Left ventricle myocardium inferior (tissue), 1 donor: ENCODE results near the gene PRKCB. TPM values are rescaled to one million over a fixed set of nuclear protein-coding genes. Genes with fewer than 3 reads are reported as not detected.

Experiments
- DNase-seq: peaks from one replicate; pipeline ENCODE4 v3.0.0-alpha.2; 2020
- H3K27ac ChIP-seq: fragments of 200-600 bp; replicated peaks from 2 replicates; pipeline ENCODE4 v1.8.0; 2021
- H3K27me3 ChIP-seq: fragments of 200-600 bp; 2 replicates; pipeline ENCODE4 v1.8.0; 2021; ENCODE audit warnings: low read depth
- H3K36me3 ChIP-seq: fragments of 200-600 bp; 2 replicates; pipeline ENCODE4 v1.8.0; 2021
- H3K4me1 ChIP-seq: fragments of 200-600 bp; 2 replicates; pipeline ENCODE4 v1.8.0; 2021
- H3K4me3 ChIP-seq: fragments of 200-600 bp; 2 replicates; pipeline ENCODE4 v1.8.0; 2021; ENCODE audit warnings: mild to moderate bottlenecking, moderate library complexity
- H3K9me3 ChIP-seq: fragments of 200-600 bp; replicated peaks from 2 replicates; pipeline ENCODE4 v1.8.0; 2021
- intact Hi-C: fragments of 100-400 bp; cut with micrococcal nuclease; formaldehyde crosslinking; loops from one replicate; pipeline ENCODE4 v1.11.0; 2022
- total RNA-seq: library from RNA; stranded (reverse); fragmentation: NEBNext Ultra II Directional; extraction: Animal tissue kit (Norgen Biotek cat#: 25700); gene quantifications from one replicate; pipeline ENCODE4 v1.2.1, GENCODE V29; 2021
- TF ChIP-seq, protein P1 (sequence below): fragments of 200-600 bp; IDR thresholded peaks from 2 replicates; pipeline ENCODE4 v1.8.0; 2021; ENCODE audit warnings: antibody characterized with exemption, mild to moderate bottlenecking, borderline replicate concordance
- donor health status: DM: no; HTN: yes; CAD: no; lungs with severe emphysema.

The PRKCB gene
- total RNA-seq, 1 donor from 2014 or later: 1.6 TPM

DNA sequence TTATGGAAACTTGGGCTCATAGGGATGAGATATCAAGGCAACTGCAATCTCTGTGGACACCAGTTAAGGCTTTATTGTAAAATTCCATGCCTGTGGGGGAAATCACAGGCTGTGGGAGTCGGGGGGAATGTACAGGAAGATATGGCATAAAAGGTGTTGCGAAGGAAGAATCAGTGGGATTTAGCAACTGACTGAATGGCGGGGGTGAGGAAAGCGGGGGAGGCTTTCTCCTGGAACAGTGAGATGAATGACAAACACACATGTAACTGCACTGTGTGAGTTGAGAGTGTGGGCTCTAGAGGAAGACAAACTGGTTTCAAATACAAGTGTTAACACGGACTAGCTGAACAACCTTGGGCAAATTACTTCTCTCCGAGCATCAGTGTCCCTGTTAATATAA, 143.7 kb downstream of the PRKCB start:
- H3K27me3 ChIP-seq: peaks cover 29% of the 10 kb centered on the region
- H3K27ac ChIP-seq: no peak overlapping the region
- H3K4me1 ChIP-seq: no peaks in the 10 kb centered on the region
- H3K36me3 ChIP-seq: no peaks in the 10 kb centered on the region
- TF ChIP-seq, protein P1, sequence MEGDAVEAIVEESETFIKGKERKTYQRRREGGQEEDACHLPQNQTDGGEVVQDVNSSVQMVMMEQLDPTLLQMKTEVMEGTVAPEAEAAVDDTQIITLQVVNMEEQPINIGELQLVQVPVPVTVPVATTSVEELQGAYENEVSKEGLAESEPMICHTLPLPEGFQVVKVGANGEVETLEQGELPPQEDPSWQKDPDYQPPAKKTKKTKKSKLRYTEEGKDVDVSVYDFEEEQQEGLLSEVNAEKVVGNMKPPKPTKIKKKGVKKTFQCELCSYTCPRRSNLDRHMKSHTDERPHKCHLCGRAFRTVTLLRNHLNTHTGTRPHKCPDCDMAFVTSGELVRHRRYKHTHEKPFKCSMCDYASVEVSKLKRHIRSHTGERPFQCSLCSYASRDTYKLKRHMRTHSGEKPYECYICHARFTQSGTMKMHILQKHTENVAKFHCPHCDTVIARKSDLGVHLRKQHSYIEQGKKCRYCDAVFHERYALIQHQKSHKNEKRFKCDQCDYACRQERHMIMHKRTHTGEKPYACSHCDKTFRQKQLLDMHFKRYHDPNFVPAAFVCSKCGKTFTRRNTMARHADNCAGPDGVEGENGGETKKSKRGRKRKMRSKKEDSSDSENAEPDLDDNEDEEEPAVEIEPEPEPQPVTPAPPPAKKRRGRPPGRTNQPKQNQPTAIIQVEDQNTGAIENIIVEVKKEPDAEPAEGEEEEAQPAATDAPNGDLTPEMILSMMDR: no peak
- intact Hi-C loops: no loop called here
- H3K9me3 ChIP-seq: peaks cover 3% of the 10 kb centered on the region
- H3K4me3 ChIP-seq: no peak overlapping the region
- DNase-seq: no peak

- Histone ChIP-seq H3K27ac (no peak overlapping the region), H3K4me3 (no peak overlapping the region), H3K27me3 (peaks cover 35% of the 10 kb centered on the region), H3K9me3 (peaks cover 3% of the 10 kb centered on the region), H3K36me3 (no peaks in the 10 kb centered on the region), H3K4me1 (no peaks in the 10 kb centered on the region)
- TF ChIP-seq, protein P1: no peak
- intact Hi-C loops: no loop called here
- DNase-seq: no peak
Observed at GRCh38 chr16:23979982-23980381, 144.2 kb downstream of the PRKCB start.

DNA sequence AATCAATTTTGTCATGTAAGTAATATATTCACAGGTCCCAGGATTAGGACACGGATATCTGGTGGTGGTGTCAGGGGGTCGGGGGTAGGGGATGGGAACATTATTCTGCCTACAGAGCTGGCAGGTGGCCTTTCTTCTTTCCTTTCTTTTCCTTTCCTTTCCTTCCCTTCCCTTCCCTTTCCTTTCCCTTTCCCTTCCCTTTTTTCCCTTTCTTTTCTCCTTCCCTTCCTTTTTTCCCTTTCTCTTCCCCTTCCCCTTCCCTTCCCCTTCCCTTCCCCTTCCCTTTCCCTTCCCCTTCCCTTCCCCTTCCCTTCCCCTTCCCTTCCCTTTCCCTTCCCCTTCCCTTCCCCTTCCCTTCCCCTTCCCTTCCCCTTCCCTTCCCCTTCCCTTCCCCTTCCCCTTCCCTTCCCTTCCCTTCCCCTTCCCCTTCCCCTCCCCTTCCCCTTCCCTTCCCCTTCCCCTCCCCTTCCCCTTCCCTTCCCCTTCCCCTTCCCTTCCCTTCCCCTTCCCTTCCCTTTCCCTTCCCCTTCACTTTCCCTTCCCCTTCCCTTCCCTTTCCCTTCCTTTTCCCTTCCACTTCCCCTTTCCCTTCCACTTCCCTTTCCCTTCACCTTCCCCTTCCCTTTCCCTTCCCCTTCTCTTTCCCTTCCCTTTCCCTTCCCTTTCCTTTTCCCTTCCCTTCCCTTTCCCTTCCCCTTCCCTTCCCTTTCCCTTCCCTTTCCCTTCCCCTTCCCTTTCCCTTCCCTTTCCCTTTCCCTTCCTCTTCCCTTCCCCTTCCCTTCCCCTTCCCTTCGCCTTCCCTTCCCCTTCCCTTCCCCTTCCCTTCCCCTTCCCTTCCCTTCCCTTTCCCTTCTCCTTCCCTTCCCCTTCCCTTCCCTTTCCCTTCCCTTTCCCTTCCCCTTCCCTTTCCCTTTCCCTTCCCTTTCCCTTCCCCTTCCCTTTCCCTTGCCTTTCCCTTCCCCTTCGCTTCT, 145.9 kb downstream of the PRKCB start:
- H3K27me3 ChIP-seq: peaks cover 43% of the 10 kb centered on the region
- no peaks in the 10 kb centered on the region for H3K4me1 ChIP-seq
- H3K4me3 ChIP-seq: no peak overlapping the region
- DNase-seq: no peak
- H3K27ac ChIP-seq: no peak overlapping the region
- H3K9me3 ChIP-seq: peaks cover 3% of the 10 kb centered on the region
- intact Hi-C loops: no loop called here
- no peaks in the 10 kb centered on the region for H3K36me3 ChIP-seq
- TF ChIP-seq, protein P1: no peak

GRCh38 chr16:23986455-23986854, 150.7 kb downstream of the PRKCB start:
- intact Hi-C loops: no loop called here
- Histone ChIP-seq H3K36me3 (no peaks in the 10 kb centered on the region), H3K9me3 (peaks cover 7% of the 10 kb centered on the region), H3K27ac (no peak overlapping the region), H3K4me3 (no peak overlapping the region), H3K4me1 (no peaks in the 10 kb centered on the region), H3K27me3 (peaks cover 22% of the 10 kb centered on the region)
- TF ChIP-seq, protein P1: no peak
- no peak for DNase-seq

GRCh38 chr16:23987443-23987842, 151.7 kb downstream of the PRKCB start:
- H3K27me3 ChIP-seq: peaks cover 28% of the 10 kb centered on the region
- H3K4me3 ChIP-seq: no peak overlapping the region
- intact Hi-C loops: no loop called here
- H3K27ac ChIP-seq: no peak overlapping the region
- no peaks in the 10 kb centered on the region for H3K4me1 ChIP-seq
- DNase-seq: no peak
- H3K36me3 ChIP-seq: no peaks in the 10 kb centered on the region
- TF ChIP-seq, protein P1: no peak
- peaks cover 7% of the 10 kb centered on the region for H3K9me3 ChIP-seq
